ENCODE results near the gene BCOR. TPM values are rescaled to one million over a fixed set of nuclear protein-coding genes. Genes with fewer than 3 reads are reported as not detected.

The BCOR gene
- total RNA-seq, 1 experiment from 2014 or later = 134 TPM

GRCh38 chrX:40049084-40049641 is 48.6 kb downstream of the BCOR start:
- no peak overlapping the region for H3K56ac ChIP-seq (ENCODE audit: insufficient read length, low read depth, low read length)
- H2BK120ac ChIP-seq (ENCODE audit: low read depth, low read length, poor library complexity, severe bottlenecking) = no peak overlapping the region
- no peak overlapping the region for H3K23ac ChIP-seq (ENCODE audit: insufficient read length, low read depth, low read length)
- no peak overlapping the region for H2AK5ac ChIP-seq (ENCODE audit: insufficient read length, low read length)
- H3K9me3 ChIP-seq (ENCODE audit: control insufficient read depth, low read depth, low read length) = peaks cover 48% of the 10 kb centered on the region
- H2AFZ ChIP-seq (ENCODE audit: low read length) = no peak overlapping the region
- peaks cover 70 to 80% (median 71%) of the 10 kb centered on the region in 3 experiments for H3K36me3 Mint-ChIP-seq (ENCODE audit: insufficient read depth in 1 of 3, low read depth in 3 of 3)
- TF ChIP-seq CTCF (conservative IDR thresholded peaks at IDR 0.05) = no peak
- H3K79me2 ChIP-seq (ENCODE audit: insufficient read depth, low read length) = no peaks in the 10 kb centered on the region
- no peak overlapping the region for H3K4me3 Mint-ChIP-seq
- H3K27ac ChIP-seq (ENCODE audit: insufficient read length, low read depth, low read length) = no peak overlapping the region
- H4K5ac ChIP-seq (ENCODE audit: insufficient read length, low read depth, low read length) = no peak overlapping the region
- no peaks in the 10 kb centered on the region for H3K79me1 ChIP-seq (ENCODE audit: insufficient read depth, low read depth, low read length, poor library complexity, severe bottlenecking)
- H3K9me3 Mint-ChIP-seq = peaks cover 84 to 90% of the 10 kb centered on the region in 2 experiments
- no peak overlapping the region for H3K27ac Mint-ChIP-seq
- H4K20me1 ChIP-seq (ENCODE audit: control insufficient read depth, insufficient read depth, insufficient read length) = no peaks in the 10 kb centered on the region
- no peak overlapping the region for H2BK5ac ChIP-seq (ENCODE audit: insufficient read length, low read length)
- H3K27me3 ChIP-seq (ENCODE audit: insufficient read depth, low read length) = no peaks in the 10 kb centered on the region
- H4K91ac ChIP-seq (ENCODE audit: insufficient read length, low read depth, low read length) = no peak overlapping the region
- no peak overlapping the region for H2BK12ac ChIP-seq (ENCODE audit: insufficient read length, low read depth, low read length)
- H3K9ac ChIP-seq (ENCODE audit: extremely low read depth, insufficient read length, low read length) = no peak overlapping the region
- H3K4me2 ChIP-seq (ENCODE audit: insufficient read depth, insufficient read length, low read length) = no peak overlapping the region
- no peak overlapping the region for H4K8ac ChIP-seq (replicated peaks; ENCODE audit: insufficient read length, low read depth, low read length)
- H3K4me1 ChIP-seq (ENCODE audit: insufficient read depth, low read length) = no peaks in the 10 kb centered on the region
- H3K23me2 ChIP-seq (ENCODE audit: insufficient read length, low read depth, low read length, poor library complexity, severe bottlenecking) = no peaks in the 10 kb centered on the region
- no peaks in the 10 kb centered on the region for H3K27me3 Mint-ChIP-seq (ENCODE audit: low read depth)
- no peak overlapping the region for H3K4ac ChIP-seq (ENCODE audit: low read depth, low read length)
- no peak overlapping the region for H3K18ac ChIP-seq (ENCODE audit: insufficient read length, low read depth, low read length)
- no peak overlapping the region for H3T11ph ChIP-seq (ENCODE audit: low read length)
- no peaks in the 10 kb centered on the region for H3K4me1 Mint-ChIP-seq
- DNase-seq = no peak
- WGBS (ENCODE audit: extremely low coverage, insufficient read length, low lambda C conversion rate) = no CpG with 5 or more reads among the region's 7 CpGs
- no peak overlapping the region for H2BK20ac ChIP-seq (ENCODE audit: low read depth, low read length, poor library complexity, severe bottlenecking)
- no peak overlapping the region for H3K14ac ChIP-seq (ENCODE audit: insufficient read depth, low read length)
- H2BK15ac ChIP-seq (ENCODE audit: low read depth, low read length) = no peak overlapping the region

Measured in H9 (cell line).